Measurements from ENCODE around the gene IMP4. TPM values are rescaled to one million over a fixed set of nuclear protein-coding genes. Genes with fewer than 3 reads are reported as not detected.
A peak's percentile ranks its signal among the peaks of the same experiment; 100 is the strongest.

IMP4 gene, protein sequence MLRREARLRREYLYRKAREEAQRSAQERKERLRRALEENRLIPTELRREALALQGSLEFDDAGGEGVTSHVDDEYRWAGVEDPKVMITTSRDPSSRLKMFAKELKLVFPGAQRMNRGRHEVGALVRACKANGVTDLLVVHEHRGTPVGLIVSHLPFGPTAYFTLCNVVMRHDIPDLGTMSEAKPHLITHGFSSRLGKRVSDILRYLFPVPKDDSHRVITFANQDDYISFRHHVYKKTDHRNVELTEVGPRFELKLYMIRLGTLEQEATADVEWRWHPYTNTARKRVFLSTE
- total RNA-seq (91.5 and 102 TPM in 2 replicates), polyA plus RNA-seq (164 and 168 TPM in 2 replicates), polyA minus RNA-seq (111 and 117 TPM in 2 replicates)
- total RNA-seq (2013): 78.0 TPM

DNA sequence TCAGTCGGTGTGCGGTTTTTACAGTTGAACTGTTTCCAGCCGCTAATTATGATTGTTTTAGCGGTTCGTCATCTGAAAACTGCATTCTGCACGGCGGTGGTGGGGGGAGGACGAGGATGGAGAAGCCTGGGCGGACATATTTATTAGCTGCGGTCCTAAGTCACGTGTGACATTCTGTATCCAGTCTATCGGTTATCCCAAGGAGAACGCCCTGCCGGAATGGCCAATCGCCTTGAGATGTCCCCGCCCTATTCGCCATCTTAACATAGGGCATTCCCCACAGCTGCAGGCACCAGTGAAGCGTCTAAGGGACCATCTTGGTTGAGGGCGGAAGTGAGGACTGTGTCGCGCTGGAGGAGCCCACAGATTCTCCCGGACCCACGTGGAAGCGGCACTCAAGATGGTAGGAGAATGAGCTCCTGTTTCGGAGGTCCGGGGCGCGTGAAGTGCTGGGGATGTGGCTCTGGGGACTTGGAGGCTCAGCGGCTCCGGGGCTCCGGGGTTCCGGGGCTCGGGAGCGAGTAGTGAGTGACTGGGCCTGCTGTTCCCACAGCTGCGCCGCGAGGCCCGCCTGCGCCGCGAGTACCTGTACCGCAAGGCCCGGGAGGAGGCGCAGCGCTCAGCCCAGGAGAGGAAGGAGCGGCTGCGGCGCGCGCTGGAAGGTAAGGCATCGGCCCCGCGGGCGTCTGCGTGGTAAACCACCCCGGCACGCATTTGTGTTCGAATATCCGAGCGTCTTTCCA, at the start of gene IMP4:
IMP4 (plus strand) TSS at position 365 of the 743 bp plus-strand sequence; CDS start at position 401, 36 bp downstream.
- peak within 1 kb of the TSS; percentile 87 to 99 (median 89) for H3K4me3 ChIP-seq (ENCODE audit: control extremely low read depth in 1 of 5, extremely low read depth in 1 of 5, insufficient read depth in 1 of 5, low read depth in 2 of 5, low read length in 4 of 5)
- H3K27ac Mint-ChIP-seq: peak within 1 kb of the TSS; percentile 99
- H3K36me3 ChIP-seq (replicated peaks in 1 of 2; ENCODE audit: control extremely low read depth in 1 of 2, control insufficient read depth in 1 of 2, extremely low read depth in 1 of 2, insufficient read depth in 2 of 2, low read length in 1 of 2): peaks cover 0 to 58% of the 10 kb centered on the region in 2 experiments
- H3K4me1 Mint-ChIP-seq: peaks cover 53% of the 10 kb centered on the region
- H3K9ac ChIP-seq (ENCODE audit: low read length): peak within 1 kb of the TSS; percentile 78
- peak within 1 kb of the TSS; percentile 90 to 97 for H3K27ac ChIP-seq (ENCODE audit: low read length in 2 of 2)
- TF ChIP-seq, protein P1, sequence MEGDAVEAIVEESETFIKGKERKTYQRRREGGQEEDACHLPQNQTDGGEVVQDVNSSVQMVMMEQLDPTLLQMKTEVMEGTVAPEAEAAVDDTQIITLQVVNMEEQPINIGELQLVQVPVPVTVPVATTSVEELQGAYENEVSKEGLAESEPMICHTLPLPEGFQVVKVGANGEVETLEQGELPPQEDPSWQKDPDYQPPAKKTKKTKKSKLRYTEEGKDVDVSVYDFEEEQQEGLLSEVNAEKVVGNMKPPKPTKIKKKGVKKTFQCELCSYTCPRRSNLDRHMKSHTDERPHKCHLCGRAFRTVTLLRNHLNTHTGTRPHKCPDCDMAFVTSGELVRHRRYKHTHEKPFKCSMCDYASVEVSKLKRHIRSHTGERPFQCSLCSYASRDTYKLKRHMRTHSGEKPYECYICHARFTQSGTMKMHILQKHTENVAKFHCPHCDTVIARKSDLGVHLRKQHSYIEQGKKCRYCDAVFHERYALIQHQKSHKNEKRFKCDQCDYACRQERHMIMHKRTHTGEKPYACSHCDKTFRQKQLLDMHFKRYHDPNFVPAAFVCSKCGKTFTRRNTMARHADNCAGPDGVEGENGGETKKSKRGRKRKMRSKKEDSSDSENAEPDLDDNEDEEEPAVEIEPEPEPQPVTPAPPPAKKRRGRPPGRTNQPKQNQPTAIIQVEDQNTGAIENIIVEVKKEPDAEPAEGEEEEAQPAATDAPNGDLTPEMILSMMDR (IDR thresholded peaks at IDR 0.05): peak; percentile 53
- TF ChIP-seq EZH2 (IDR thresholded peaks at IDR 0.05; ENCODE audit: borderline replicate concordance, insufficient read depth, low read depth, low read length, poor library complexity, severe bottlenecking): no peak
- CTCF ChIA-PET: interaction anchor here (0.7 to 5.4 kb wide), 14 partner anchors 8 to 455 kb away, joined by 3 to 61 read pairs (median 6); partner anchors contain the start of genes MZT2B, PTPN18 and SMPD4
- WGBS (ENCODE audit: insufficient coverage): under 1% methylated on average over 55 of the region's 60 CpGs
- POLR2A ChIA-PET: interaction anchor here (0.5 to 2.6 kb wide), 12 partner anchors 9 to 1150 kb away, joined by 3 to 32 read pairs (median 6); partner anchors contain the start of genes FAM168B, MZT2B, PTPN18 and SMPD4
- H3K4me1 ChIP-seq (ENCODE audit: control insufficient read depth in 2 of 2, insufficient read depth in 2 of 2, low read length in 2 of 2): peaks cover 12 to 30% of the 10 kb centered on the region in 2 donors
- no peaks in the 10 kb centered on the region for H3K9me3 Mint-ChIP-seq (ENCODE audit: insufficient read depth)
- H3K27me3 ChIP-seq (replicated peaks in 1 of 4; ENCODE audit: control extremely low read depth in 1 of 4, control insufficient read depth in 3 of 4, insufficient read depth in 4 of 4, low read length in 3 of 4): no peaks in the 10 kb centered on the region
- peak within 1 kb of the TSS; percentile 100 for H3K4me3 Mint-ChIP-seq
- H3K27me3 Mint-ChIP-seq: no peaks in the 10 kb centered on the region
- H3K4me2 ChIP-seq (replicated peaks; ENCODE audit: low read depth, low read length, poor library complexity, severe bottlenecking): peak within 1 kb of the TSS; percentile 90
- H3K79me2 ChIP-seq (ENCODE audit: control insufficient read depth, insufficient read depth, low read length): peaks cover 29% of the 10 kb centered on the region
- DNase-seq: peak; percentile 98
- intact Hi-C loops (cut with micrococcal nuclease): loop anchor here (1.0 to 10.0 kb wide), 8 partner anchors 13 to 1152 kb away; partner anchors contain the start of genes MZT2A, PLEKHB2 and SMPD4
- H4K20me1 ChIP-seq (ENCODE audit: control insufficient read depth, insufficient read depth, low read length, poor library complexity, severe bottlenecking): peaks cover 32% of the 10 kb centered on the region
- H3K9me3 ChIP-seq (ENCODE audit: control extremely low read depth in 1 of 3, control insufficient read depth in 2 of 3, insufficient read depth in 1 of 3, low read length in 2 of 3): no peaks in the 10 kb centered on the region
- peak within 1 kb of the TSS; percentile 96 for H2AFZ ChIP-seq (ENCODE audit: insufficient read depth, low read depth, low read length, poor library complexity, severe bottlenecking)
- peak; percentile 83 for ATAC-seq (ENCODE audit: low read depth)

All from B cell (primary cell).